Activated CD8-positive, alpha-beta memory T cell treated with anti-CD3 and anti-CD28 coated beads for 36 hours (primary cell): ENCODE data around the gene FZR1. TPM values are rescaled to one million over a fixed set of nuclear protein-coding genes. Genes with fewer than 3 reads are reported as not detected.

Source experiments
- CTCF ChIA-PET: fragments of 350-600 bp; sonication (Branson Sonifier 250); formaldehyde crosslinking; loops from one replicate; lab custom pipeline; 2021; ENCODE audit warnings: antibody characterized with exemption; lab: Charles Lee
- POLR2A ChIA-PET: fragments of 350-600 bp; sonication (Branson Sonifier 250); formaldehyde crosslinking; loops from one replicate; lab custom pipeline; 2021; ENCODE audit warnings: antibody characterized with exemption; lab: Charles Lee
- total RNA-seq, 2 experiments: library from RNA; stranded (reverse); gene quantifications; one replicate each; pipeline ENCODE4 v1.2.3, GENCODE V29; 2021

Gene FZR1
- total RNA-seq, 2 experiments from 2014 or later: 33.1 to 33.6 TPM

DNA sequence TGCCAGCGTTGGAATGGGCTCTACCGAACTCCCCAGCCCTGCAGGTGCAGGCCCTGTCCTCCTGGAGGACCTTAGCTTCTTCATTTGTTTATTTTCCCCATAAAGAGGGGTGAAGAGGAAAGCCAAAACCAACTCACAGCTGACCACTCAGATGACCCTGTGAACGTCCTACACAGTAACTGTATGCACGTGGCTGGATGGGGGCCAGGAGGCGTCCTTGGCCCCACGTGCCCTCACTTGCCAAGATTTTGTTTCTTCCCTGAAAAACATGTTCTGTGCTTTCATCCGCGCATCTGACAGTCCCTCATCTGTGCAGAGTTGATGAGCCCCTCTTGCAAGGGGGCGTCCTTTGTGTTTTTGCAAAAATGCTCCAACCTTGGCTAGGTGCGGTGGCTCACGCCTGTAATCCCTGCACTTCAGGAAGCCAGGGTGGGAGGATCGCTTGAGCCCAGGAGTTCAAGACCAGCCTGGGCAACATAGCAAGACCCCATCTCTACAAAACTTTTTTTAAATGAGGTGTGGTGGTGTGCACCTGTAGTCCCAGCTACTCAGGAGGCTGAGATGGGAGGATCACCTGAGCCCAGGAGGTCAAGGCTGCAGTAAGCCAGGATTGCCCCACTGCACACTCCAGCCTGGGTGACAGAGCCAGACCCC is 27.6 kb downstream of the FZR1 start:
- ChIA-PET POLR2A (no interaction called here), CTCF (interaction anchor here (1.0 kb wide), 1 partner anchor 13 kb away, joined by 4 read pairs; no protein-coding TSS in a partner anchor)

DNA sequence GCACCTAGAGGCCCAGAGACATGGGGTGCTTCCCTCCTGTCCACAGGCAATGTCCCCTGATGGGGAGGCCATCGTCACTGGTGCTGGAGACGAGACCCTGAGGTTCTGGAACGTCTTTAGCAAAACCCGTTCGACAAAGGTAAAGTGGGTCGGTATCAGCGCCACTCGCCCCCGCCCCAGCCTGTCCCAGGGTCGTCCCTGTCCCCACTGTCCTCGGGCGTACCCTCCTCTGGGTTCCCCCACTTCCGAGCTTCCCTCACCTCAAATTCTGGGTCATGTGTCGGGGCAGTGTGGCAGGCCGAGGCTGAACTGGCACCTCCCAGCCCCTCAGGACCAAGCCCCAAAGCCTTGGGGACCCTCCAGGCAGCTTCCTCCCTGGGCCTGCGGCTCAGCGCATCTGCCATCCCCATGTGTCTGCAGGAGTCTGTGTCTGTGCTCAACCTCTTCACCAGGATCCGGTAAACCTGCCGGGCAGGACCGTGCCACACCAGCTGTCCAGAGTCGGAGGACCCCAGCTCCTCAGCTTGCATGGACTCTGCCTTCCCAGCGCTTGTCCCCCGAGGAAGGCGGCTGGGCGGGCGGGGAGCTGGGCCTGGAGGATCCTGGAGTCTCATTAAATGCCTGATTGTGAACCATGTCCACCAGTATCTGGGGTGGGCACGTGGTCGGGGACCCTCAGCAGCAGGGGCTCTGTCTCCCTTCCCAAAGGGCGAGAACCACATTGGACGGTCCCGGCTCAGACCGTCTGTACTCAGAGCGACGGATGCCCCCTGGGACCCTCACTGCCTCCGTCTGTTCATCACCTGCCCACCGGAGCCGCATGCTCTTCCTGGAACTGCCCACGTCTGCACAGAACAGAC is 28.5 kb downstream of the FZR1 start:
- POLR2A ChIA-PET: no interaction called here
- CTCF ChIA-PET: interaction anchor here (0.5 kb wide), 1 partner anchor 441 kb away, joined by 3 read pairs; no protein-coding TSS in a partner anchor

DNA sequence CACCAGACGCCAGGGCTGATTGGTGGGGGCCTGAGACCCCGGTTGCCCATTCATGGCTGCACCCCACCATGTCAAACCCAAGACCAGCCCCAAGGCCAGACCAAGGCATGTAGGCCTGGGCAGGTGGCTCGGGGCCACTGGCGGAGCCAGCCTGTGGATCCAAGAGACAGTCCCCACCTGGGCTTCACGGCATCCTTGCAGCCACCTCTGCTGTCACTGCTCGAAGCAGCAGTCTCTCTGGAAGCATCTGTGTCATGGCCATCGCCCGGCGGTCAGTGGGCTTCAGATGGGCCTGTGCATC is 29.1 kb downstream of the FZR1 start:
- CTCF ChIA-PET: no interaction called here
- POLR2A ChIA-PET: no interaction called here

DNA sequence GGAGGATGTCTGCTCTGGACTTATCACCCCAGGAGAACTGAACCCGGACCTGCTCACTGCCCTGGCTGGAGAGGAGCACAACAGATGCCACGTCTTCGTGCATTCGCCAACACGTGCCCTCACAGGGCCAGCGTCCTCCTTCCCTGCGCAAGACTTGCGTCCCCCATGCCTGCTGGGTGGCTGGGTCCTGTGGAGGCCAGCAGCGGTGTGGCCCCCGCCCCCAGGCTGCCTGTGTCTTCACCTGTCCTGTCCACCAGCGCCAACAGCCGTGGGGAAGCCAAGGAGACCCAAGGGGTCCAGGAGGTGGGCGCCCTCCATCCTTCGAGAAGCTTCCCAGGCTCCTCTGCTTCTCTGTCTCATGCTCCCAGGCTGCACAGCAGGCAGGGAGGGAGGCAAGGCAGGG is 29.5 kb downstream of the FZR1 start:
- ChIA-PET POLR2A (no interaction called here), CTCF (interaction anchor here (1.5 kb wide), 1 partner anchor 10 kb away, joined by 7 read pairs; no protein-coding TSS in a partner anchor)

DNA sequence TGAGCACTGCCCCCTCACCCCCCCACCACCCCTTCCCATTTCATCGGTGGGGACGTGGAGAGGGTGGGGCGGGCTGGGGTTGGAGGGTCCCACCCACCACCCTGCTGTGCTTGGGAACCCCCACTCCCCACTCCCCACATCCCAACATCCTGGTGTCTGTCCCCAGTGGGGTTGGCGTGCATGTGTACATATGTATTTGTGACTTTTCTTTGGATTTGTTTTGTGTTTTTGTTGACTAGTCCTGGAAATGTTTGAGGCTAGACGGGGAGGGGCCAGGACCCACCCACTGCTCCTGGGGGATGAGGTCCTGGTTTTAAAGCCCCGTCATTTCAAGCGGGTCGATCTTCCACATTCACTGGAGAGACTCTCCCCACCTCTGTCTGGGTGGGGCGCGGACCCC is 29.9 kb downstream of the FZR1 start:
- POLR2A ChIA-PET: no interaction called here
- CTCF ChIA-PET: interaction anchor here (1.5 kb wide), 1 partner anchor 9 kb away, joined by 7 read pairs; no protein-coding TSS in a partner anchor

DNA sequence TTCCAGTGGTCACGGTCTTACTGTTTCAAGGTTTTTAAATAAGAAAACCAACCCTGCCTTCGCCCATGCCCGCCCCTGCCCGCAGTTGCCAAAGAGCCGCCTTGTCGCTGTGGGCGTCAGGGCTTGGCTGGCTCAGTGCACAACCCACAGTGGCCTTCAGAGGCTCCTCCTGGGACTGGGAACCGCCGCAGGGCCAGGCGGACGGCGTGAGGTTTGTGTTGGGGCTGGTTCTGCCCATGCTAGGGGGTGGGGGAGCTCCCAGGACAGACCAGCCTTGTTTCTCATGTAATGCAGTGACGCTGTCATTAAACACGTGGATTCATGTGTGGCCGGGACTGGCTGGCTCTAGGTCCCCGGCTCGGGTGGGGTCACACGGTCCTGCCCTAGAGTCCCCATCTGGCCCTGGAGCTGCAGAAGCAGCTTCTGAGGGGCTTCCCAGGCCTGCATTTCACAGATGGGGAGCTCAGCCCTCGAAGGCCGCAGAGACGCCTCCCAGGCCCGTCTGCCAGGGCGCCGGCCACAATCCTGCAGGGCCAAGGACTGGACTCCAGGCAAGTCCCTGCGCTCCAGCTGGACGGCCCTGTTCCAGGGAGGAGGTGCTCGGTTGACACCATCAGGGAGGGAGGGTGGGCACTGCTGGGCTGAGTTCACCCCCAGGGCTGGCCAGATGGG is 30.5 kb downstream of the FZR1 start:
- ChIA-PET POLR2A (no interaction called here), CTCF (interaction anchor here (1.5 kb wide), 1 partner anchor 9 kb away, joined by 7 read pairs; no protein-coding TSS in a partner anchor)

DNA sequence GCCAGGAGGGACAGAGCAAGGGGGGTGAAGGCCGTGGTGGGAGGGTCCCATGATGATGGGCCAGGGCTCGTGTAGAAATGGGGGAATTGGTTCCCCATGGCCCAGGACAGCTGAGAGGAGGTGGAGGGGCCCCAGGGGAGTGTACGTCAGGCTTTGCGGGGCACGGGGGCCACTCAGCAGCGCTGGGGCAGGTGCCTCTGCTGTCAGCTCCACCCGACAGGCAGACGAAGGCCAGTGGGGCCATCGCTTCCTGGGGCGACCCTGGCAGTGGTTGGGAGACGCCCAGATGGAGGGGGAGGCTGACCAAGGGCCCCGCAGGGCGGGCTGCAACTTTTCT is 31.0 kb downstream of the FZR1 start:
- ChIA-PET CTCF (interaction anchor here (1.5 kb wide), 1 partner anchor 8 kb away, joined by 7 read pairs; no protein-coding TSS in a partner anchor), POLR2A (no interaction called here)

DNA sequence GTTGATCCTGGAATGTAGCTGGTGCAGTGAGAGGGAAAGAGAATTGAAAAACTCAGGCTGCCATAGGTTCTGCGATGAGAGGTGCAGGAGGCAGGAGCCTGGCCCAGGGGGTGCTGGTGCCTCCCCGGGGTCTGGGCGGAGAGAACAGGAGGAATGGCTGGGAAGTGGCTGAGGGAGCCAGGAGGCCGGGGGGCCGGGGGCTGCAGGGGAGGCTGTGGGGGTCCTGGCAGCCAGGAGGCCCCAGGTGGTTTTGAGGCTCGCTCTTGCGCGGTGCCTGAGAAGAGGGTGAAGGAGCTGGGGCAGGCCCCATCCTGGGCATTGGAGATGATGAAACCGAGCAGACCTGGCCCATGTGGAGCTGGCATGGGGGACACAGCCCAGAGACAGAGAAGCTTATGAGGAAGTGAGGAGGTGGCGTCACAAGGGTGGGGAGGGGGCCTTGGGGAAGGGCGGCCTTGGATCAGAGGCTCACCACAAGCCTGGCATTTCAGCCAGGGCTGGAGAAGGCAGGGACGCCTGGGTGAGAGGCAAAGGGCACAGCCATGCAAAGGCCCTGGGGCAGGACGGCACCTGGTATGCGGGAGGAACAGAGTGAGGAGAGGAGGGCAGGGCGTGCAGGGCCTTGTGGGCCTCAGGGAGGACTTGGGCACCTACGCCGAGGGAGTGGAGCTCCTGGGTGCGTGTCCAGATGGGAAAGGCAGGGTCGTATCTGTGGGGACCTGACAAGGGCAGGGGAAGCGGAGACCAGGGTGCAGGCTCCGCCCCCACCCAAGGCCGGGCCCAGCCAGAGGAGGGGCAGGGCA is 31.5 kb downstream of the FZR1 start:
- ChIA-PET POLR2A (interaction anchor here (0.6 kb wide), 1 partner anchor 38 kb away, joined by 3 read pairs; no protein-coding TSS in a partner anchor), CTCF (no interaction called here)

DNA sequence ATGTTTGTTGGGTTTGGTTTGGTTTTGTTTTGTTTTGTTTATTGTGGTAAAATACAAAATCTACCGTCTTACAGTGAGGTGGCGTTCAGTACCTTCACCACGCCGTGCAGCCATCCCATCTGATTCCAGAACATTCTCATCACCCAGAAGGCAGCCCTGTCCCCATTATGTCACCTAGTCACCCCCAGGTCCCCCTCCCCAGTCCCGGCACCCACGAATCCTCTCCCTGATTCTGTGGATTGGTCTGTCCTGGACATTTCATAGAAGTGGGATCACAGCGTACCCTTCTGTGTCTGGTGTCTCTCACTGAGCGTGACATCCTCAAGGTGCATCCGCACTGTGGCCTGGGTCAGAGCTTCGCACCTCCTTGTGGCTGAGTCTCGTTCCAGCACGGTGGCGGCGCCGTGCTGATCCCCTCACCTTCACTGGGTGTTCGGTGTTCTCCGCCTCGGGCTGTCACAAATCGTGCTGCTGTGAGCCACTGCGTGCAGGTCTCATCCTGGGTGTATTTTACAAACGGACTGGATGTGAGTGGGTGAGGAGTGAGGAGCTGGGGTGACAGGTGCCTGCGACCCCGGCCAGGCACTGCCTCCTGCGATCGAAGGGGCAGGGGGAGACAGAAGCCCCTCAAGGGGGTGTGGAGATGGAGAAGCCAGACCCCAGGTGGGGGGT is 32.3 kb downstream of the FZR1 start:
- ChIA-PET POLR2A (interaction anchor here (1.1 kb wide), 1 partner anchor 12 kb away, joined by 3 read pairs; no protein-coding TSS in a partner anchor), CTCF (interaction anchor here (1.2 kb wide), 1 partner anchor 15 kb away, joined by 8 read pairs; no protein-coding TSS in a partner anchor)

DNA sequence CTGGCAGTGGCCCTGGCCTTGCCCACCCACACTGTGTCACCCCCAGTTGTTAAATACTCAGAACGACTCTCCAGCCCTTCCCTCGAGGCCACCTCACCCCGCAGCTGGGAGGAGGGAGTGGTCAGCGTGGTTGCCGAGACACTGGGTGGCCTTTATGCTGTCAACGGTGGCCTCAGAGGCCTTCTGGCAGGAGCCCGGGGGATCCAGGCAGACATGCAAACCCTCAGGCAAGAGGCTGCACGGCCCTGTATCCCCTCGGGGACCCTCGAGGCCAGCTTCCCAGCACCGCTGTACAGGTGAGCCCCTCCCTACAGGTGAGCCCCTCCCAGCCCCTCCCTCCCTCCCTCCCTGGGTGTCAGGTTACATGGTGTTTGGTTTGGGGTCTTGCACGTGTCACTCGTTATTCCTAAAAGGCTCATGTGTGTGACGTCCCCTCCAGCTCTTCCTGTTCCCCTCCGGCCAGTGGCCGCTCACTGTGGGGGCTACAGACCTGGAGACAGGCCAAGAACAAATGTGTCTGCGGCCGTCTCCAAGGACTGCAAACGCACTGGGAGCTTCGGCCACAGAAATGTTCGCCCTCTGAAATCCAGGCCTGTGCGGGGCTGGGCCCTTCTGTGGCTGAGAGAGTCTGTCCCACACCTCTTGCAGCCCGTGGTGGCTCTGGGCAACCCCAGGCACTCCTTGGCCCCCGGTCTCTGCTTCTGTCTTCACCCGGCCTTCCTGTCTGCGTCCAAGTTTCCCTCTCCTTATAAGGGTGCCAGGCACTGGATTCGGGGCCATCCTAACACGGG is 33.0 kb downstream of the FZR1 start, which contains the start of gene TEKTIP1:
Gene TEKTIP1, plus strand, starts transcription at position 210 of the 791 bp plus-strand sequence. Its CDS starts 4 bp downstream, at position 214.
- ChIA-PET CTCF (interaction anchor here (0.8 to 1.2 kb wide), 2 partner anchors 15 to 65 kb away, joined by 3 to 8 read pairs; no protein-coding TSS in a partner anchor), POLR2A (interaction anchor here (1.1 kb wide), 1 partner anchor 11 kb away, joined by 3 read pairs; no protein-coding TSS in a partner anchor)

DNA sequence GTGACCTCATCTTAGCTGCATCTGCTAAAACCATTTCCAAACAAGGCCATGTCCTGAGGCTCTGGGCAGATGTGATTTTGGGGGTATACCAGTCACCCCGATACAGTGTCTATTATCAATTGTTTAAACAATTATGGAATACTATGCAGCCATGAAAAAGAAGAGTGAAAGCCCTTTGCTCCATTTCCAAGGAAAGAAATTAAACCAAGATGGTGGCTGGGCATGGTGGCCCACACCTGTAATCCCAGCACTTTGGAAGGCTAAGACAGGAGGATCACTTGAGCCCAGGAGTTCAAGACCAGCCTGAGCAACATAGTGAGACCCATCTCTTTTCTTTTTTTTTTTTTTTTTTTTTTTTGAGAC is 33.6 kb downstream of the FZR1 start:
- ChIA-PET POLR2A (interaction anchor here (1.1 kb wide), 1 partner anchor 11 kb away, joined by 3 read pairs; no protein-coding TSS in a partner anchor), CTCF (interaction anchor here (0.8 kb wide), 1 partner anchor 65 kb away, joined by 3 read pairs; no protein-coding TSS in a partner anchor)

DNA sequence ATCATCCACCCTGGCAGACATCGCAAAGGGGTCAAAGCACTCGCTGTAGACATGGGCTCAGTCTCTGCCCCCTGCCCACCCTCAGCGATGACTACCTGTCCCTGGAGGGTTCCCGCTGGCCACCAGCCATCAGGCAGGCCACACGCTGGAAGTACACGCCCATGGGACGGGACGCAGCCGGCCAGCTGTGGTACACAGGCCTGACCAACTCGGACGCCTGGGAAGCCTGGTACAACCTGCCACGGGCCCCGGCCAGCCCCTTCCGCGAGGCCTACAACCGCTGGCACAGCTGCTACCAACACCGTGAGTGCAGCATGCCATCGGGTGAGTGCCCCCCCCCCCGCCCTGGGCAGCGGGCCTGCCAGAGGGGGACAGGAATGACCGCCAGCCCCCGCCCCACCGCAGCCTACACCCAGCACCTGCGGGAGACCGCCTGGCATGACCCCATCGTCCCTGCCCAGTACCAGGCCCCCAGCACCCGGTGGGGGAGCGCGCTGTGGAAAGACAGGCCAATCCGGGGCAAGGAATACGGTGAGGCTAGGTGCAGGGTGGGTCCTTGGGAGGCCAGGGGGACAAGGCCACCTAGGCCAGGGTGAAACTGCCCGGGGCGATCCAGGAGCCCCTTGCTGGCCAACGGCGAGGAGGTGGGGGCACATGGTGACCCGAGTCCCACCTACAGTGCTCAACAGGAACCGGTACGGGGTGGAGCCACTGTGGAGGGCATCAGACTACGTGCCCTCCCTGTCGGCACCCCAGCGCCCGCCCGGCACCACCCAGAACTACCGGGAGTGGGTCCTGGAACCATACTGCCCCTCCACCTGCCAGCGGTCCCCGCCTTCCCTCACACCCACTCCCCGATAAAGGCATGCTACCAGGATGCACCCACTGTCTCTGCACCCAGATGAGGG is 37.3 kb downstream of the FZR1 start:
- CTCF ChIA-PET: interaction anchor here (0.5 to 1.5 kb wide), 3 partner anchors 10 to 23 kb away, joined by 3 to 6 read pairs (median 4); no protein-coding TSS in a partner anchor

DNA sequence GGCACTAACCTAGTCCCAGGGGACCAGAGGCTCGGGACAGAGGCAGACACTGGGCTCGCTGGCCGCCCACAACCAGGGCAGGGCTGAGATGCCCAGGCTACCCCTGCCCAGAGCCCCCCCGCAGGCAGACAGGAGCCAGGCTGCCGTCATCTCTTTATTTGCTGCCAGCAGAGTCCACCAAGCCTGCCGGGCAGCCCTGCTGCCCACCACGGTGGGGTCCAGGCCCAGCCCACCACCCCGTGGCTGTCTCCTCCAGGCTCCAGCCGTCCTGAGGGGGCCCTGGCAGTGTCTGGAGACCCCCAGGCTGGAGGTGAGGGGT is 37.9 kb downstream of the FZR1 start:
- POLR2A ChIA-PET: no interaction called here

More for the DNA sequence above, 37.3 kb downstream of the FZR1 start:
- POLR2A ChIA-PET: no interaction called here

DNA sequence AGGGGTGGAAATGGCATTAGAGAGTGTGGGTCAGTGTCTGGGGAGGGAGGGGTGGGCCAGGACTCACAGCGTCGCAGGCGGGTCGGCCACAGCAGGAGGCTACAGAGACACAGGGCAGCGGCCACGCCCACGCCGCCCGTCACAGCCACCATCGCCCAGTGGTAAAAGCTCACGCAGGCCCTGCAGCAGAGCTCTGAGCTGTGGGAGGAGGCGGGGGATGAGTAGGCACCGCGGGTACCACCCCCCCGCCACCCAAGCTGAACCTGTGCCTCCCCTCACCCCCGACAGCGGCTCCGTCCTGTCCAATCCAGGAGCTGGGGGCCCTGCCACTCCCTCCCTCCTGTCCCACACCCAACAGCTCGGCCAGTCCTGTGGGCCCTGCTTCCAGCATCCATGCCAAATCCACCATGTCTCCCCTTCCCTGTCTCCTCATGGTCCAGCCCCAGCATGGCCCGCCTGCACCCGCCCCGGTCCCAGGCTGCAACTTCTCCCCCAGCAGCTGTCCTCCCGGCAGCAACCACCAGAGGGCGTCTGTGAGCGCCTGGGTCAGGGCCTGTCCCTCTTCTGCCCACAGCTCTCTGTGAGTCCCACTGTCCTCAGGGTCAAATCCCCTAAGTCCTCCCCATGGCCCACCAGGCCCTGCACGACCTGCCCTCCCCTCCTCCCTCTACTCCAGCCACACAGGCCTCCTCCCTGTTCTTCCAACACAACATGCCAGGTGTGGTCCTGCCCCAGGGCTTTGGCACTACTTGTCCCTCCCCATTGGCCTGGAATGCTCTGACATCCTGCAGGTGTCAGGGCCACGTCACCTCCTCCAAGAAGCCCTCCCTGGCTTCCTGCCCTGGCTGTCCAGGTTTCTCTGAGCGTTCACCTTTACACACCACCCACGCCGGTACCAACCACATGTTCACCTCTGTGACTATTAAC is 38.9 kb downstream of the FZR1 start:
- ChIA-PET CTCF (interaction anchor here (0.6 to 4.7 kb wide), 19 partner anchors 9 to 193 kb away, joined by 3 to 43 read pairs (median 4); partner anchors contain the start of gene MFSD12), POLR2A (interaction anchor here (0.6 kb wide), 1 partner anchor 18 kb away, joined by 4 read pairs; no protein-coding TSS in a partner anchor)

More for the DNA sequence above, 37.9 kb downstream of the FZR1 start:
- CTCF ChIA-PET: interaction anchor here (0.5 to 1.5 kb wide), 4 partner anchors 10 to 47 kb away, joined by 3 to 6 read pairs (median 4); no protein-coding TSS in a partner anchor

DNA sequence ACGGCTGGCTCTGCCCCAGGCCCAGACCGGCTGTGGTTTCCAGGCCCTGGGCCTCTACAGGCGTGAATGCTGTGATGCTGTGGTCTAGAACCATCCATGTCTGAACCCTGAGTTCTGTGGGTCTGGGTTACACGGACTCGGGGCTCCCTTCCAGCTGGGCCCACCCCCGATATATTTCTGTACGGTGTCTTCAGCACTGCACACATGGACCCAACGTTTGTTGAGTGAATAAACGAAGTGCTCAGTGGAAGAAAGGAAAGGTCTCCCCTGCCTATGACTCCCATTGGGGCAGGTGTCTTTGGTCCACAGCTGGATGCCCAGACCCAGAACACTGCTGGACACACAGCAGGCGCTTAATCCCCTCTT is 39.5 kb downstream of the FZR1 start:
- ChIA-PET CTCF (interaction anchor here (0.5 to 4.7 kb wide), 12 partner anchors 9 to 541 kb away, joined by 3 to 43 read pairs (median 4); partner anchors contain the start of gene MFSD12), POLR2A (interaction anchor here (1.3 kb wide), 2 partner anchors 9 to 11 kb away, joined by 4 to 5 read pairs; no protein-coding TSS in a partner anchor)
